Activated CD4-positive, alpha-beta T cell treated with anti-CD3 and anti-CD28 coated beads, Interleukin-2, amount 50 U/mL, for 4 hours (primary cell): ENCODE results near the gene ROMO1.

Experiments used
- DNase-seq, 2 experiments: peaks; one replicate each; pipeline ENCODE4 v3.0.0-alpha.2; 2020

The ROMO1 gene

DNA sequence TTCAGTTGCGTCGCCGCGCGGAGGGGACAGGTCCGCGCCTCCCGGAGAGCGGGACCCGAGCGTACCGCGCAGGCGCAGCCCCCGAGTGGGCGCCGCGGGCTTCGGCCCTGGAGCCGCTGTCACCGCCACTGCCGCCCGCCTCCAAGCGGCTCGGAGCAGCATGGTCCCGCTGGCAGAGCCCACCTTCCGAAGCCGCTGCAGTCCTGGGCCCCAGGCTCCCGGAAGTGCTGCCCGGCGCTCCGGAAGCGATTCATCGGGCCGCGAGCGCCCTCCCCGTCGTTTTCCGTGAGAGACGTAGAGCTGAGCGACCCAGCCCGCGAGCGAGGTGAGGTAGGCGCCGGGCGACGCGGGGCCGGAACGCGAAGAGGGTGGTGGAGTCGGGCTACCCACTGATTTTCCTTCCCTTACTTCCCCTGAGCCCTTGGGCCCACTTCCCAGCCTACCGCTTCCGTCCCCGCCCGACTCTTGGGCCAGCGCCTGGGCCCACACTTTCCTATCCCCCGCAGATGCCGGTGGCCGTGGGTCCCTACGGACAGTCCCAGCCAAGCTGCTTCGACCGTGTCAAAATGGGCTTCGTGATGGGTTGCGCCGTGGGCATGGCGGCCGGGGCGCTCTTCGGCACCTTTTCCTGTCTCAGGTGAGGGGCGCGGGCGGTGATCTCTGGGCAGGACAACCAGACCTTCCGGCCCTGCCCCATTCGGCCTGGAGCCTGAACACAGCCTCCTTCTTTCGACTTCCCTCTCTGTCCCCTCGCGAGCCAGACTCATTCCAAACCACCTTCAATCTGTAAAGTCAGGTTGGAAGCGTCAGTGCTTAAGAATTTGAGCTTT is at the start of gene ROMO1, which contains the start of gene NFS1:
Gene ROMO1 (plus strand): TSS at position 279 of the 830 bp plus-strand sequence. CDS start 228 bp downstream, at position 507.
Gene NFS1 (minus strand): TSS at position 226 of the 830 bp plus-strand sequence. CDS start 64 bp downstream, at position 162.
- peak; percentile 80 to 83 for DNase-seq

DNA sequence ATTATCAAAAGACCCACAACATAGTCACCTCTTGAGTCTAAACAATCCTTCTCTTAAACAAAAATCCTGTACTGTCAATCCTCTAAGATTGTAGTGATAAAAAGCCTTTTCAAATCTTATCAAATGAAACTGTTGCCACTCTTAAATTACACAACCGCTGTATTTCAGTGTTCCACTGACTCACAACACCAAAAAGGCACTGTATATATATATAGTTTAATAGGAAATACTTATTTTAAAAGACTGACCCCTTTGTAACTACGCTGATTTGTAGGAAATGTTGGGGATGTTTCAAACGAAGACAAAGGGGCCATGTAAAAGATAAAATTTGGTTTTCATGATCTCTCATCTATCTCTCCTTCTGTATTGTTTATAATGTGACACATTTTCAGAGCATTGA is 48.6 kb upstream of the ROMO1 start:
- no peak for DNase-seq

DNA sequence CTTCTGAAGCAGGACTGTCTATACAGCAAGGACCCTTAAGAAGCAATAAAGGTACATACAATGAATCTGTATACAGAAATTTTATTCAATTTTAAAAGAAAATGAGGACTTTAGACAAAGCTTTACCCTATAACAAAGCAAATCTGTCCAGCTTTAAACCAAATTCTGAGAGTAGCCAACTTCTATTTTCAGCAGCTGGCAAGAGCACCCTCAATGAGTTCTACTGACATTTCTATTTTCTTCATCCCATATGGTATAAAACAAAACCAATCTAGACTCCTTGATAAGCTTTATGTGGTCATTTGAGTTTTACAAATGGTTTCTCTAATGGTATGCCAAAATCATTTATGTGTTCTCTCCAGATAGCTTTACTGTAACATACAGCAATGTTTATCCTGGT is 47.2 kb upstream of the ROMO1 start:
- DNase-seq = no peak

DNA sequence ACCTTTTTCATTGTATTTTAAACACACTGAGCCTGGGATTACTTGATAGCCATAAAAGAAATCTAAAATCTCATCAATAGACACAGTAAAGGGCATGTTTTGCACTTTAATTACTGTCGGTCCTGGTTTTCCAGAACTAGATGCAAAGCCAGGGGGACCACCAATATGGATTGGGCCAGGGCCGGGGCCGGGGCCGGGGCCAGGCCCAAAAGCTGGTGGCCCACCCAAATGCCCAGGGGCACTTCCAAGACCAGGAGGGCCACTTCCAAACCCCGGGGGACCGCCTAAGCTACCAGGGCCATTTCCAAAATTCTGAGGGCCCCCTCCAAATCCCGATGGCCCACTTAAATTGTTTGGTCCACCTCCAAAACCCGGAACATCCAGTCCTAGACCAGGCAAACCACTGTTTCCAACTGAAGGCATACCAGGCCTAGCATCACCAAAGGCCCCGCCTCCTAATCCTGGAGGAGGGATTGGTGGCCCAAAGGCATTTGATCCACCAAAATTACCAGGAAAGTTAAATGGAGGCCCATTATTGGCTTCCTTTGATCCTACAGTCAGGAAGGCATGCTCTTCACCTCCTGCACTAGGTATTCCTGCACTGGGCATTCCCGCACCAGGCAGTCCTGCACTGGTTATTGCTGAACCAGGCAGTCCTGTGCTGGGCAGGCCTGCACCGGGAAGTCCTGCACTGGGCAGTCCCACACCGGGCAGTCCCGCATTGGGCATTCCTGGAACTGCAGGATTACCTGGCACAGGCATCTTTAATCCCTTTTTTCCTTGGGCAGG is 46.4 kb upstream of the ROMO1 start:
- DNase-seq = no peak

DNA sequence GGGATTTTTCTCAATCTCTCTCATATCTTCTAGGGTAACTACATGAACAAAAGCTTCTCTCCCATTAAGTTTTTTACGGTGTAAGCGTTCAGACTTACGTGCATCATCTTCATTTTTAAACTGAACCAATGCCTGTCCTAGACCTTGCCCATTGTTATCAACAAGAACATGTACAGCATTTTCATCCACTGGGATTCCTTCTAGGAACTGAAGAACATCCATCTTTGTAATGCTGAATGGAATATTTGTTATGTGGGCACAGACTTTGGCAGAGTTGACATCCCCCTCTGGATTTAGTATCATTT is 45.8 kb upstream of the ROMO1 start:
- DNase-seq = no peak

DNA sequence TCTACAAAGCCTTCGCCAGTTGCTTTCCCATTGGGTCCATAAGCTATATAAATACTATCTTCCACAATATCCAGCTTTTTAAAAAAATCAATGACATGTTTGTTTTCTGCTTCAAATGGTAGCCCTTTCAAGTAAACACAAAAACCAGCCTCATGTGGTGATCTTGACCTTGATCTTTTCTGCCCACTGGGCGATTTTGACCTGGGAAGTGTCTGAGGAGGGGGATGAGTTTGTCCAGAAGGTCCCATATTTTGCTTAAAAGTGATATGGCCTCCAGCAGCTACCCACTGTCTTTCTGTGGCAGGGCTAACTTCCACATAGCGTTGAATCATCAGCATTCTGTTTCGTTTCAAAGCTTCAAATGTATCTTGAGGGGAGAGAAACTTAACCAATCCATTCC is 45.3 kb upstream of the ROMO1 start:
- no peak for DNase-seq

DNA sequence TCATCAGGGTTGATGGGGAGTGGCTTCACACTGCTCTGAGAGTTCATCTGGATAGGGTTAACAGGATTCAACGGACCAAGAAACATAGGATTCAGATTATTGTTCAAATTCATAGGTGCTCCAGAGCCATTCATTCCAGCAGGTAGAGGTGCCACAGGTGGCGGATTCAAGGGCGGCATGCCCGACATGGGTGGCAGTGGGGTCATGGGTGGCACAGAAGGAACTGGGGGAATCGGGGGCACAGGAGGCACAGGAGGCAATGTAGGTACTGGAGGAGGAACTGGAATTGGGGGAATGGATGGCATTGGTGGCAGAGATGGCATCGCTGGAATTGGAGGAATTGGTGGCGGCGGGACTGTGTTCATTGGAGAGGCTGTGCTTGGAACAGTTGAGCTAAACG is 44.8 kb upstream of the ROMO1 start:
- DNase-seq = no peak

DNA sequence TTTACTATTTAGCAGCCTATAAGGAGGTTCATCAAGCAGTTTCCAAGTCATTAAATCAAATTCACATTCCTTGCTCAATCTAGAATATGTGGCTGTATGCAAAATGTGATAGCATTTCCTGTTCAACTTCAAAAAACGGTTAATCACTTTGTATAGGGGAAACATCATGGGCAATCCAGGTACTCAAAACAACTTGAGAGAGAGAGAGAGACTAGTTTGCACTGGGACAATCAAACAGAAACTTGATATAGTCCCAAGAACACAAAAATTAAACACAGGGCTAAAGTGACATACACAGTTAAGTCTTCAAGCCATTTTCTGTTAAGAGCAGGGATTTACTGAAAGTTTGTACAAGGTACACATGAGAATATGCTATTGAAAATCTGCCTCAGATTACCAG is 41.9 kb upstream of the ROMO1 start:
- no peak for DNase-seq

DNA sequence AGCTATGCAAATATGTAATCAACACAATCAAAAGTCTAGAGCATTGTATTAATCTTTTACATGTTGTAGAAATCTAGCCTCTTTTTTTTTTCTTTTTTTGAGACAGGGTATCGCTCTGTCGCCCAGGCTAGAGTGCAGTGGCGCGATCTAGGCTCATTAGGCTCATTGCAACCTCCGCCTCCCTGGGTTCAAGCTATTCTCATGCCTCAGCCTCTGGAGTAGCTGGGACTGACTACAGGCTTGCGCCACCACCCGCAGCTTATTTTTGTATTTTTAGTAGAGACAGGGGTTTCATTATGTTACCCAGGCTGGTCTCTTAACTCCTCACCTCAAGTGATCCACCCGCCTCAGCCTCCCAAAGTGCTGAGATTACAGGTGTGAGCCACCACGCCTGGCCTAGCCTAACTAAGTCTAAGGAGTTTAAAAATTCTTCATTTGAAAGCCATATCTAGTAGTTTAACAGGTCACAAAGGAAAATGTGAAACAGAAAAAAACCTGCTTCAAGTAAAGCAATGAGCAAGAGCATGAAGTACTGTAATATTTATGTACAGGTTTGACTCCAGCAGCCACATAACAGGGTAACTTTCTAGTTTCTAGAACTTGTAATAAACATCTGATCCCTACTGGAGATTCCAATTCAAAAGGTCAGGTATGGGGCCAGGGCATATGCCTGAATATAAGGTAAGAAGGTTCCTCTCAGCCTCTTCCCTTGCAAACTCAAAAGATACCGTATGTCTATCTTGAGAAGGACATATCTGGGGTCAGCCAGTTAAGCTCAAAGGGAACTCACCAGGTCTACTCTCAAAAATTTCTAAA is 38.9 kb upstream of the ROMO1 start:
- no peak for DNase-seq

DNA sequence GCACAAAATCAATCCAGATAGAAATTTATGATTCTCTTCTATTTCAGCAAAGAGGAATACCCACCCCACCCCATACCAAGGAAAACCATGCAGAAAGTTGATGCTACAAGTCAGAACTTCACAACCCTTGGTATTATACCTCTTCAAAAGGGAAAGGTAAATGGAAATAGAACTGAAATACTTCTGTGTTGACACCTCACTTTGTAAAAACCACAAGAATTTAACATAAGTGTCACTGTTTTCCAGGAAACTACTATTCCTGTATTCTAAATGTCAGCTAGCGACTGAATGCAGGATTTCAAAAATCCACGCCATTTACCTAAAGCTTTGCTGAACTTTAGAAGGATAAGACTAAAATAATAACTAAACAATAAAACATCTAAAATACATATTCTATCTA is 38.2 kb upstream of the ROMO1 start:
- no peak for DNase-seq

DNA sequence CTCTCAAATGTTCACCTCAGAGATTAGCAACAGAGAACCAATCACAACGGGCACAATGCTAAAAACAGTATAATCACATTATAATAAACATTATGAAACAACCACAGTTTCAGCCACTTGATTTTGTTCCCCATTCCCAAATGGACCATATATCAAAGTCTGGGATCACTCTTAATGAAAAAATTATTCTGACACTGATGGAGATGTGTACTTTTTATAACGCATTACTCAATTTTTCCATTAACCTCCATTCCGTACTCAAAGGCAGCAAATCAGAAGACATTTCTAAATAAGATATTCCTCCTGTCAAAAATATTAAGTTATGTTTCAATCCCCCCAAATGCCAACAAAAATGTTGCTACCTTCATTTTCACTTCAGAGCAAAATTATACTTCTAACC is 37.3 kb upstream of the ROMO1 start:
- no peak for DNase-seq

DNA sequence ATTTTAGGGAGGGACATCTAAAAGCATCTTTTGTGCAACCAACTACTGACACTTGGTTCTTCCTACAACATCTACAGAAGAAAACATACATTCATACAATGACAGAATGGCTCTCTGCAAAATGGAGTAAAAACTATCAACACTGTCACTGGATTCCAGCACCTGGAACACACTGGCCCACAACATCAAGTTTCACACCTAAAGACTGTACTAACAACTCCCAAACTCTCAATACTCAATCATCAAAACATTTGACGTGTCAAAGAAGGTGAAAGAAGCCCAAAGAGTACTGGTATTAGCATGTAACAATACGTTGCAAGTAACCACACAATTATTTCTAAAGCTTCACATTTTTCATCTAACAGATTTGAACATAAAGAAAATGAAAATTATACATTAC is 36.7 kb upstream of the ROMO1 start:
- DNase-seq = no peak

DNA sequence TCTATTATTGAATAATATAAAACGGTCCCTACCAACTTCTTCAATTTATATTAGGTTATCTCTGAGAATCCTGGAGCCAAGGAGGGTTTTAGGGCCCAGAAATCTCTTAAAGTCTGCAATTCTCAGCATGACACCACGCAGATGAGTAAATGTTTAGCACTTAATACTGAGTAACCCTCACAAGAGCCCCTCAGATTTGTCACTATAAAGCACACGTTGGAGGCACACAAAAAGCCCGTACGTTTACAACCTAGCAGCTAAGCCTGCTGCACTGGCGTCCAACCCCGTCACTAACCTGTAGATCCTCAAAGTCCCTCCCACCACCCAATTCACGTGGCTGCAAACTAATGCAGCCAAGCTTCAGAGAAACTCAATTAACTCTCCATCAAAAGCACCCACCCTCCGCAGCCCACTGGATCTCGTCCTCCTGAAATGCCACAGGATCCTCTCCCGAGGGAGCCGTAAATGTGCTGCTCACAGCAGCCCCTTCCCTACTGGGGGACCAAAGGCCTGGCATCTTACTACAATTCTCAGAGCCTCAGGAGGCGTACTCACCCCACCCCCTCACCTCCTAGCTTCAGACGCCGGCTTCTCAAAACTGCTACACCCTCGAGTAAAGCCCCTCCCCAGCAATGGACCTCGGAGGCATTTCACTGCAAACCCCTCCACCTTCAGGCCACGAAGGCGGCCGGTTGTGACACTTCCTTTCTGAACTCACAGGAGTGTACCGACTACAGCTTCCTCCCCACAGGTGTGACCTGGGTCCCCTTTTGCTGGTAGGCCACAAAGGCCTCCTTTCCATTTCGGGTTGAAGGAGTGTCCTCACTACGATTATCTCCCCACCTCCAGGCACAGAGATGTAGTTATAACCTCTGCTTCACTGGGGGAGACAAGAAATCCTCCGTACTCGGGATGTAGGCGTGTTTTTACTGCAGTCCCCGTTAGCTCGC is 35.4 kb upstream of the ROMO1 start:
- peak; percentile 51 to 55 for DNase-seq

DNA sequence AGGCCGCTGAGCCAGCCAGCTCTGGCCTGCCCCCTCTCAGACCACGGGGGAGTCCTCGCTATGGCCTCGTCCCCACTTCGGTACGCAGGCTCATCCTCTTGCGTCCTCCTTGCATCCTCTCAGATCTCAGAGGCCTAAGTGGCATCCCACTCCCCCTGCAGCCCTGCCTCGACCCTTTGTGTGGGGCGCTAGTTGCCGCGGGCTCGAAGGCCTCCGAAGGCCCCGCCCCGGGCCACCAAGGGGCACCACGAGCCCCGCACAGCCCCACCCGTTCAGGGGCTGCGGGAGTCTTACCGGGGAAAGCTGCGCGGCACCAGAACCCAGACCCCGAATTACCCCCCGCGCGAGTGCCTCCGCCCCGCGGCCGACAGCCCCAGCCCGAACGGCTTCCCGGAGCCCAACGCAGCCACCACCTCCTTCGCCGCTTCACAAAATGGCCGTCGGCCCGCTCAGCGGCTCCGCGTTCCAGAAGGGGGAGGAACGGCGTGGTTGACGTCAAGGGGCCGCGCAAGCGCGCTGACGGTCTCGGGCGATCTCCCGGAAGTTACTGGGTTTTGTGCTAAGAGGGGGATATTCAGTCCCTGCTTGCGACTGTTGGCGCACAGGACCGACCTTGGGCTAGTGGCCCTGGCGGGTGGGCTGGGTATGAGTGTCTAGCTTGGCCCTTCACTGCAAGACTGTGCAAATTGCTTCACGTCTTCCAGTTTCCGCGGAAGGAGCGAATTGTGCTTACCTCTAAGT is 34.6 kb upstream of the ROMO1 start, which contains the start of the genes CPNE1 and RBM12:
Gene CPNE1 (minus strand): TSS at position 435 of the 741 bp plus-strand sequence. CDS start 31,977 bp downstream, outside the sequence.
Gene RBM12 (minus strand): TSS at position 435 of the 741 bp plus-strand sequence. CDS start 9,578 bp downstream, outside the sequence.
- DNase-seq = peak; percentile 88 to 90

DNA sequence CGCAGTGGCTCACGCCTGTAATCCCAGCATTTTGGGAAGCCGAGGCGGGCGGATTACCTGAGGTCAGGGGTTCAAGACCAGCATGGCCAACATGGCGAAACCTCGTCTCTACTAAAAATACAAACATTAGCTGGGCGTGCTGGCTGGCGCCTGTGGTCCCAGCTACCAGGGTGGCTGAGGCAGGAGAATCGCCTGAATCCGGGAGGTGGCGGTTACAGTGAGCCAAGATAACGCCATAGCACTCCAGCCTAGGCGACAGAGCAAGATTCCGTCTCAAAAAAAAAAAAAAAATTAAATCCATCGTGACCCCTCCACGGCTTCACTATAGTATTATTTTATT is 33.3 kb upstream of the ROMO1 start:
- DNase-seq = no peak

DNA sequence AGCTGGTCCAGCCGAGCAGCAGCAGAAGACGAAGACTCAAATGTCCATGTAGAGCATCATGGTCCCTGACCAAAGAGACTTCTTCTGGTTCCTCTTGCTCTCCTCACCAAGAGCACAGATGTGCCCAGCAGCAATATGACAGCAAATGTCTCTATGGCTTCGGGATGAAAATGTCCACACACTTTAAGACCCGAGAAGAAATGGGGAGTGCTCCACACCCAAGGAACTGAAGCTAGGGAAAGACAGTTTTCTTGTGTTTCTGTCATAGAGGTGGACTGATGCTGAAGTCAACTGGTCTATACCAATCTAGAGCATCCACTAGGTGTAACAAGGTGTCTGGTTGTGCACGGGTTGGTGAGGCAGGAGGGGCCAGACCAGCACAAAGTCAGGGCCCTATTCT is 30.0 kb upstream of the ROMO1 start:
- DNase-seq = no peak

DNA sequence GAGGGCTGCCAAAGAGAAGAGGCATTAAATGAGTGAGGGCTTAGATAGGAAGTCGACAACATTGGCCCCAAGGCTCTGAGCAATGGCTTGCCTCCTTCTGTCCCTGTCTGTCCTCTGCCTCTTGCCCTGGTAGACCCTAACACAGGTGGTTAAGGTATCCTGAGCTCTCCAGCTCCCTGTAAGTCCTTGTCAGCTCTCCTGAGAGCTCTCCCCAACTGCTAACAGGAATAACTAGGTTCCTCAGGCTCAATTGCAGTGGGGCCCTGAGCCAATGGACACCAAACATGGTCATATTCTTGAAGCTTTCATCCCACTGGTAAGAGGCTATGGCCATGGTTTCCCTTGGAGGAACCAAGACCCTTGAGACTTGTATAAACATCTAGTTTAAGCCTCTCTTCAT is 29.5 kb upstream of the ROMO1 start:
- DNase-seq = no peak

DNA sequence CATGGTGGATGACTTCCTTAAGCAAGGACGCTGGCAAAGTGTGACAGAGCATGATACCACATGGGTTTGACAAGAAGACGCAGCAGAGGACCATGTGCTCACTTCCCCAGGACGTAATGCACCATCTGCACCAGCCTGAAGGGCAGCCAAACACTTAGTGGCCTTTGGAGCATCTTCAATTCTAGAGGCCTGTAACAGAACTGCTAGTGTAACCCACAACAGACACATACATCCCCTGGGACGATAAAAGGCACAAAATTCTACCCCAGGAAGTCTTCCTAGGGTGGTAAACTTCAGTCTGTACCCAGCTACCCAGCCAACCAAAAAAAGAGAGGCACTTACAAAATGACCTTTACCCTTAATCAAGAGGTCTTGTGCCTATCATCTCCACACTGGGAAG is 25.3 kb upstream of the ROMO1 start:
- DNase-seq = no peak

DNA sequence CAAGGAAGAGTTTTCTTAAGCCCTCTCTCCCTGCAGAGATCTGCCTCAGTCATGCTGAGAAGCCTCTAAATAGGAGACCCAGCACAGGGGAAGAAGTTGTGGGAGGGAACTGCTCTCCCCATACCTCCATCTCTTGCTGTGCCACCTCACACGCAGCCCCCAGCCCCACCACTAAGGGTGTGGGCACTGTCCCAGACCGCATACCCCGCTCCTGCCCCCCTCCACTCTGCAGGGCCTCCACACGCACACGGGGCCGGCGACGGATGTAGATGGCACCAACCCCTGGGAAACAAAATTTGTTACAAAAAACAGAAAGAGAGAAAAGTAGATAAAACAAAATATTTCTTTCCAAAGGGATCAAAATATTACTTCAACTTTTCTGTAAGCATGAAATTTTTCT is 24.3 kb upstream of the ROMO1 start:
- no peak for DNase-seq

DNA sequence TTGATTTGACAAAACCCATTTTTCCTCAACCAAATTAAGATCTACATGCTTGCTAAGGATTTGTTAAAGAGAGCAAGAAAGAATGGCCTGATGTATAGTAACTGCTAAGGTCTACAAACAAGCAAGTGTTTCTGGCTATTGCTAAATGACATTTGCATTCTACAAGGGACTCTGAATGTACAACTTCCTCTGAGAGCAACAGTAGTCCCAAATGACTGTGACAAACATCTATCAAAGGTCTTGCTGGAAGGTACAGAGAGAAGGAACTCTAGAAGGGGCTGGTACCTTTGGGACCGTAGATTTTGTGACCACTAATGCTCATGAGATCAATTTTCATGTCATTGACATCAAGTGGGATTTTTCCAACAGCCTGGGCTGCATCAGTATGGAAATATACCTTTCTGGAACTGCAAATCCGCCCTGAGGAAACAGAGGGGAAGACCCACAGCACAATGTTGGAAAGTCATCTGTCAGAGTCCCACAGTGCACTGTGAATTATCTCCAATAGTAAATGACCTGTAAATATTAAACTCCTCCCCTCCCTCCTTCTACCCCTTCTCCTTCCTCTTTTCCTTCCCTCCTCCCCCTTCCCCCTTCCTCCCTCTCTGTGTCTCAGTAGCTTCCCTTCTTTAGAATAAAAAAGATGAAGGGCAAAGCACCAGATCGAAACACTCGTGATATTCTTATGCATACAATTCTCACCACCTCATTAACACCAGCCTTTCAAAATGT is 18.6 kb upstream of the ROMO1 start:
- no peak for DNase-seq

DNA sequence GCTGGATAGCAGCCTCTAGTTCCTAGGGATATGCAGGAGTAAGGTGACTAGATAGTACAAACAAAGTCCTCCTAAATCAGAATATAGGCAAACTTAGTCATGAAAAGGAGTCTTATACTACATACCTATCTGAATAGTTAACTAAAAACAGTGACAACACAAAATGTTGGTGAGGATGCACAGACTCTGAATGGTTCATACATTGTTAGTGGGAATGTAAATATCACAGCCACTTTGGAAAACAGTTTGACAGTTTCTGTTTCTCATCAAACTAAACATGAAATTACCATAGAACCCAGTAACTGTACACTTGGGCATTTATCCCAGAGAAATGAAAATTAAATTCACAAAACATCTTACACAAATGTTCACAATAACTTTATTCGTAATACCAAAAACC is 17.2 kb upstream of the ROMO1 start:
- no peak for DNase-seq
